HepG2 (cell line): ENCODE results near the gene LCA5. TPM values are rescaled to one million over a fixed set of nuclear protein-coding genes. Genes with fewer than 3 reads are reported as not detected.

Experiments
- CEBPG ChIP-seq: IDR thresholded peaks from 2 replicates; pipeline ENCODE4 v1.6.1; 2016
- GATAD1 ChIP-seq: IDR thresholded peaks from 2 replicates; pipeline ENCODE4 v1.6.1; 2016; ENCODE audit warnings: missing genetic modification reagents, missing compliant biosample characterization
- GATAD2A ChIP-seq: IDR thresholded peaks from 2 replicates; pipeline ENCODE4 v1.6.1; 2016
- KDM3A ChIP-seq: IDR thresholded peaks from 2 replicates; pipeline ENCODE4 v1.6.1; 2018; ENCODE audit warnings: low read depth, missing compliant biosample characterization
- RCOR2 ChIP-seq: IDR thresholded peaks from 2 replicates; pipeline ENCODE4 v1.6.1; 2016; ENCODE audit warnings: missing biosample characterization, missing genetic modification reagents
- RFX5 ChIP-seq: IDR thresholded peaks from 2 replicates; pipeline ENCODE4 v1.6.1; 2011; ENCODE audit warnings: low read depth, low read length, improper control_type of control experiment
- SAFB2 ChIP-seq: sonication (generic); formaldehyde crosslinking; IDR thresholded peaks from 2 replicates; pipeline ENCODE4 v1.5.1; 2020; ENCODE audit warnings: missing genetic modification reagents, low read depth, mild to moderate bottlenecking, borderline replicate concordance
- SKIL ChIP-seq: sonication (generic); formaldehyde crosslinking; IDR thresholded peaks from 2 replicates; pipeline ENCODE4 v1.8.0; 2022; ENCODE audit warnings: missing genetic modification reagents, mild to moderate bottlenecking, moderate library complexity, borderline replicate concordance
- THAP8 ChIP-seq: sonication (generic); formaldehyde crosslinking; IDR thresholded peaks from 2 replicates; pipeline ENCODE4 v1.5.1; 2020; ENCODE audit warnings: missing genetic modification reagents, mild to moderate bottlenecking, borderline replicate concordance
- ZBTB3 ChIP-seq: sonication (generic); formaldehyde crosslinking; IDR thresholded peaks from 2 replicates; pipeline ENCODE4 v1.4.0; 2020; ENCODE audit warnings: low read depth, mild to moderate bottlenecking, moderate library complexity, missing genetic modification reagents, borderline replicate concordance
- ZBTB39 ChIP-seq: sonication (generic); formaldehyde crosslinking; IDR thresholded peaks from 2 replicates; pipeline ENCODE4 v1.5.0; 2020; ENCODE audit warnings: missing genetic modification reagents
- ZNF160 ChIP-seq: sonication (generic); formaldehyde crosslinking; IDR thresholded peaks from 2 replicates; pipeline ENCODE4 v1.8.0; 2022; ENCODE audit warnings: mild to moderate bottlenecking, inconsistent platforms, missing genetic modification reagents
- ZNF432 ChIP-seq: sonication (generic); formaldehyde crosslinking; IDR thresholded peaks from 2 replicates; pipeline ENCODE4 v1.5.0; 2020; ENCODE audit warnings: missing genetic modification reagents, mild to moderate bottlenecking, borderline replicate concordance
- ZNF512 ChIP-seq: sonication (generic); formaldehyde crosslinking; IDR thresholded peaks from 2 replicates; pipeline ENCODE4 v1.4.0; 2020; ENCODE audit warnings: mild to moderate bottlenecking, missing genetic modification reagents
- ZNF597 ChIP-seq: sonication (generic); formaldehyde crosslinking; IDR thresholded peaks from 2 replicates; pipeline ENCODE4 v1.5.0; 2020; ENCODE audit warnings: missing genetic modification reagents
- ZNF770 ChIP-seq: sonication (generic); formaldehyde crosslinking; IDR thresholded peaks from 2 replicates; pipeline ENCODE4 v1.5.0; 2020; ENCODE audit warnings: mild to moderate bottlenecking, missing genetic modification reagents
- polyA plus RNA-seq, 8 experiments: library from polyadenylated mRNA; depleted of rRNA in 3 of 8; stranded (reverse) in 7 of 8; unstranded in 1 of 8; fragments of >200 nt; fragmentation: Illumina TruSeq in 4 of 8; extraction: Trizol in 4 of 8; gene quantifications; 2 replicates each; pipeline versions ENCODE4 v1.2.1 to v1.2.3, GENCODE V29; 2011 to 2016; ENCODE audit warnings: low read depth in 4 of 8, missing spikeins in 1 of 8, mixed read lengths in 1 of 8; ENCODE audit not compliant: insufficient read depth in 1 of 8
- total RNA-seq, 5 experiments: library from RNA; depleted of rRNA; stranded (reverse); fragments of >200 nt; fragmentation: Illumina TruSeq; extraction: Trizol; gene quantifications; 2 replicates each; pipeline ENCODE4 v1.2.3, GENCODE V29; 2016; ENCODE audit warnings: low read depth in 1 of 5

The LCA5 gene
- total and polyA plus RNA-seq, 2 of the 13 experiments (the other 11 are each of a cell fraction or from before 2014, with no cell fraction given): 0.84 to 4.6 TPM

- TF ChIP-seq ZNF432 (no peak), CEBPG (CRISPR knock-in tag) (no peak), ZNF160 (no peak), RCOR2 (CRISPR knock-in tag) (no peak), ZNF597 (CRISPR knock-in tag) (no peak), KDM3A (CRISPR knock-in tag) (peak; percentile 18; the same call in 1 of the 2 replicates), THAP8 (CRISPR knock-in tag) (no peak), ZNF512 (CRISPR knock-in tag) (0 out of 2 replicates have a peak, but pooled peaks have one; percentile 71), GATAD2A (no peak), GATAD1 (CRISPR knock-in tag) (peak; percentile 38; the same call in 1 of the 2 replicates), ZBTB39 (CRISPR knock-in tag) (no peak), SKIL (CRISPR knock-in tag) (peak; percentile 45; the same call in 1 of the 2 replicates), ZBTB3 (CRISPR knock-in tag) (no peak), ZNF770 (CRISPR knock-in tag) (peak; percentile 79), SAFB2 (no peak), RFX5 (no peak)
Observed at GRCh38 chr6:79536954-79537747, at the start of gene LCA5 (continued).
